ENCODE measurements around the gene ZSCAN31.
"Not testable (repeated sequence)": the region's sequence is repeated elsewhere in the genome, so short reads cannot be mapped to it uniquely, and the experiment has no call there.

The ZSCAN31 gene

DNA sequence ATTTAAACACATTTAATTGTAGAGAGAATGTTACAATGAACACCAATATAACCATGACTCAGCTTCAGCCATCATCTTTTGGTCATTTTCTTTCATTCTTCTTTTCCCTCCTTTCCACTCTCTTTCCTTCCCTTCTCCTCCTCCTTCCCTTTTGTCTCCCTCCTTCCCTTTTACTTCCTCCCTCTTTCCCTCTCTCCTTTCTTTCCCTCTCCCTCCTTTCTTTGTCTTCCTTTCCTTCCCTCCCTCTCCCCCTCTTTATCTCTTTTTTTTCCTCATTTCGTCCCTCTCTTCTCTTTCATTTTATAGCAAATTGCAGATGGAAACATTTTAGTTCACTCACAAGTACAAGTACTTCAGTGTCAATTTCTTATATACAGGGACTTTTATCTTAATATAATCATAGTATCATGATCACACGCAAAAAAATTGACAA, 15.6 kb upstream of the ZSCAN31 start:
- no peak for DNase-seq

DNA sequence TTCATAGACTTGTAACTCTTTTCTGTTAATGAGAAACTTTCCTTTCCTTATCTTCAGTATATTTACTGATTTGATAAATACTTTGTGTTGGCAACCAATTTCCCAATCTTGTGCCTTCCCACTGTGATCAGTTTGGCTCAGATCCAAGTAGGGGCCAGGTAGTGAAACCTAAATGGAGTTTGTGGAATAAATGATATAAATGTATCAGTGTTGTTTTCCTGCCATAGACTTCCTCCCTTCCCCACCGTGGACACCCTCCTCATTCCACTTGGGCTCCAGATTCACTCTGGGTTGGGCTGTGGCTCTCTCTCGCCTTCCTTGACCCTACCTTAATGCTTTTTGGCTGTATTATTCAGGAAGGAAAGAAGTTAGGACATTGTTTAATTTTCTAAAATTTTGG, 15.1 kb upstream of the ZSCAN31 start:
- DNase-seq = no peak

- peak; percentile 77 for DNase-seq
These were observed 14.2 kb upstream of the ZSCAN31 start, which contains the start of gene ZKSCAN3 for GRCh38 chr6:28349892-28350737. Gene ZKSCAN3 (plus strand): TSS chr6:28349947. CDS start chr6:28359587, 9,640 bp downstream.

GRCh38 chr6:28349344-28349891, 13.5 kb upstream of the ZSCAN31 start:
- DNase-seq = no peak

DNA sequence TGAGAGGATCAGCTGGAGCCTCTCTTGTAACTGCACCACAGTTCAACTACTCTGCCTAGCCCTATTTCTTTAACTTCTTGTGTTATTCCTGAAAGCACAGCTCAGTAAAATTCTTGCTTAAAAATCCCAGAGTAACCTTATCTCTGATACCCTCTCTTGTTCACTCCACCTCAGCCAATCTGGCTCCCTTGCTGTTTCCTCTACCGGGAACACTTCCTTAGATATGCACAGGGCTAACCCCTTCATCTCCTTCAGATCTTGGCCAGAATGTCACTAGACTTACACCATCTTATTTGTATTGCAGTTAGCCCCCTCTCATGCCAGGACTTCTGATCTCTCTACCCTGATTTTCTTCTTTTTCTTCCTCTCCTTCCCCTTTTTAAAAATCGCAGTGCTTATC, 11.2 kb upstream of the ZSCAN31 start:
- DNase-seq = no peak

GRCh38 chr6:28345201-28345600, 9.3 kb upstream of the ZSCAN31 start:
- no peak for DNase-seq

GRCh38 chr6:28343898-28344677, 8.1 kb upstream of the ZSCAN31 start:
- no peak for DNase-seq

- no peak for DNase-seq
These were observed 4.6 kb upstream of the ZSCAN31 start for GRCh38 chr6:28340310-28341095.

DNA sequence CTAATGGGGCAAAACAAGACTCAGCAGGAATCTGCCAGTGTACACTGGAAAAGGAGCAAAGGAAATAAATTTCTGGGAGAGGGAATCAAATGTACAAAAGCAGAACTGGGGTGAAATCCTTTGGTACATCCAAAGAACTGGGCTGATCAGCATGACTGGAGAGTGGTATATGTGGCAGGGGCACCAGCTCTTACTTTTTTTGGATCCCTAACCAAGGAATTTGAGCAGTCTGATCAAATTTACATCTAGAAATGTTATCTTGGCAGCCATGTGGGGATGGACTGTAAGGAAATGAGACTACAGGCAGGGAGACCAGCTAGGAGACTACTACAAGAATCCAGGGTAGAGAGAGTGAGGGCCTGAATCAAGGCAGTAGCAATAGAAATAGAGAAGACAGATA, 1.2 kb upstream of the ZSCAN31 start:
- no peak for DNase-seq

- DNase-seq = no peak
These were observed 554 bp upstream of the ZSCAN31 start for GRCh38 chr6:28336284-28337120.

GRCh38 chr6:28335040-28335563, 846 bp downstream of the ZSCAN31 start:
- DNase-seq = no peak

DNA sequence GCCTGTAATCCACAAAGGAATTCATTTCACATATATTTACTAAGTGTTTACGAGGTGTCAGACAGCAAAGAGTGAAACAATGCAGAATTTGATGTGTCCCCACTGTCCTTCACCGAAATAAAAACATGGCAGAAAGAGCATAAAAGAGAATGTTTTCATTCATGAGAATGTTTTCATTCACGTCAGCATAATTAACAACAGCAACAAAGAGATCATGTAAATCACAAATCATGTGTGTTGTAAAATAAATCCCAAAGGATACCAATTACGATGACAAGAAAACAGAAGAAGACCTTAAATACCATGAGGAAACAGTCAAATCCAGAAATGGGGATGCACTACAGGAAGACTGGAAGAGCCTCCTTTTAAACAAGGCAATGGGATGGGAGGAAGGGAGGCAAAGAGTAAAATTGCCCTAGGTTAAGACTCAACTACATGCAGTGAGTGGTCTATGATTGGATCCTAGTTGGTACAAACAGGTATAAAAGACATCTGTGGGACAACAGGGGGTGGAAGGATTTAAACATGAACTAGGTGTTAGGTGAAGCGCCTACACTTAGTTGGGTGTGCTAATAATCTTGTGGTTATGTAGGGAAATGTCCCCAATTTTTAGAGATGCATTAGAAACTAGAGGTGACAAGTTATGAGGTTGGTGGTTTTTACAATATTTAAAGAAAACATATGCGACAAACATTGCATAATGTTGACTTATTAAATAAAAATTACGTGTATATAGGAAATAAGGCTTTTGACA, 1.5 kb downstream of the ZSCAN31 start:
- DNase-seq = no peak

GRCh38 chr6:28333599-28334018, 2.3 kb downstream of the ZSCAN31 start:
- no peak for DNase-seq

GRCh38 chr6:28333047-28333446, 2.9 kb downstream of the ZSCAN31 start:
- DNase-seq = no peak

- no peak for DNase-seq
These were observed 5.9 kb downstream of the ZSCAN31 start for GRCh38 chr6:28330041-28330440.

- no peak for DNase-seq
These were observed 9.5 kb downstream of the ZSCAN31 start for GRCh38 chr6:28326371-28326948.

DNA sequence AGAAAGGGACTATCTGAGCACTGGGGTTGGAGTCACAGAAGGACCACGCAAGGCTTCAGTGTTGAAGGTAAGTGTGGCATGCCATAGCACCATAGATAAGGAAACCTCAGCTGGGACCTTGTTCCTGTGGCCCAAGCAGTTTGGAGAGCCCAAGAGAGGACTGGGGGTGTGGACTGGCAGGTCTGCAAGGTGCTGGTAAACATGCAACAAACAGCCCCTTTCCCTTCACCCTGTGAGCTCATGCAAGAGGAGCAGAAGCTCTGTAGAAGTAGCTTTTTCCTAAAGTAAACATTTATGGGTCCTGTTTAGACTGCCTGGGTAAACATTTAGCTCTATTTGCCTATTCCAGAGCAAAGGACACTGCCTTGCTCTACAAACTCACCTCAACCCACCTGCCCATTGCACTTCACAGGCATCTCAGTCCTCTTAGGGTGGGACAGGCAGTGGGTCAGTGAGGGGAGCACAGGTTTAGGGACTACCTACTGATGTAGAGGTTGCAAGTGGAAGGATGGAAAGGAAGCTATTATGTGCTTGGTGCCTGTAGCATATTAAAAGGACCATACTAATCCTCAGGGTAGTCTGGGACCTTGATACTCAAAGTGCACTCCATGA, 12.0 kb downstream of the ZSCAN31 start:
- no peak for DNase-seq

DNA sequence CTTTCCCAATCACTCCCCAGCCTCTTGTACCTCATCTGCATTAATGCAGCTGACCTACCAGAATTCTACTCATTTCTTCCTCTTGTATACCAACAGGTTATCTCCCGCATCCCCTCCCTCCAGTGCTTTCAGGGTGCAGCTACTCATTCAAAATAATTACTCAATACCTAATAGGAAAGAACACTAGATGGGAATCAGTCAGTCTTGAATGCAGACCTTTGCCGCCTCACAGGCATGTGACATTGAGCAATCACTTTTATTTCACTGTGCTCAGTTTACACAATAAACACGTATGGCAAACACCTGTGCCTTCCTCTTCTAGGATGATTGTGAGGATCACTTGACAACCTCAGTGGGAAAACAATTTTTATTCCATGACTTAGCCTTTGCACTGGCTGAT, 13.3 kb downstream of the ZSCAN31 start:
- DNase-seq = no peak

DNA sequence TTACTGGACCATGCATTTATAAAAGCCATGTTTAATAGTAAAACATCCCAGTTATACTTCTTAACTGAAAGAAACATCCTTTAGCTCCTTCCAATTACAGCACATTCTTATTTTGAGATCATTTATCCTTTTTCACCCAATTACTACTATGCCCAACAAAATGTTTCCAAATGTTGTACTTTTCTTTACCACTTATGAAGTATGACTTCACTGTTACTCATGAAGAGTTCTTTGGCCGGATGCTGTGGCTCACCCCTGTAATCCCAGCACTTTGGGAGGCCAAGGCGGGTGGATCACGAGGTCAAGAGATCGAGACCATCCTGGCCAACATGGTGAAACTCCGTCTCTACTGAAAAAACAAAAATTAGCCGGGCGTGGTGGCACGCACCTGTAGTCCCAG, 18.1 kb downstream of the ZSCAN31 start:
- DNase-seq = not testable (repeated sequence)

DNA sequence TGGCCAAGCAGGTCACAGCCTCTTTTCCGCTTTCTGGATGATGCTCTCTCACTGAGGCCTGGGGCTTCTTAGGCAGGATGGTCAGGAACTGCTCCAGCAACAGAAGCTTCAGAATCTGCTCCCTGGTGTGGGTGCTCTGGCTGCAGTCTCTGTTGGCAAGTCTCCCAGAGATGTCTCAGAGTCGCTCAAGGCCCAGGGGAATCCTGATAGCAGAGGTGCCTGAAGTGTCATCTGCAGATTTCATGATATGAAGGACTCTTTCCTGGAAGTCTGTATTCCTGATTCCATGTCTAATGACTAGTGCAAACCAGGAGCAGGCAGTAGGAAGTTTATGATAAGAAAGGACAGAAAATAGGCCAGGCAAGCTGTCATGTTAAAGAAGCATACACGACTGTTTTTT, 20.3 kb downstream of the ZSCAN31 start:
- DNase-seq = no peak
